Measurements from ENCODE around the gene SCRT2. TPM values are rescaled to one million over a fixed set of nuclear protein-coding genes. Genes with fewer than 3 reads are reported as not detected.

SCRT2 gene
- polyA plus RNA-seq, 1 of the 3 experiments (the other 2 are of a cell fraction), result not detected

DNA sequence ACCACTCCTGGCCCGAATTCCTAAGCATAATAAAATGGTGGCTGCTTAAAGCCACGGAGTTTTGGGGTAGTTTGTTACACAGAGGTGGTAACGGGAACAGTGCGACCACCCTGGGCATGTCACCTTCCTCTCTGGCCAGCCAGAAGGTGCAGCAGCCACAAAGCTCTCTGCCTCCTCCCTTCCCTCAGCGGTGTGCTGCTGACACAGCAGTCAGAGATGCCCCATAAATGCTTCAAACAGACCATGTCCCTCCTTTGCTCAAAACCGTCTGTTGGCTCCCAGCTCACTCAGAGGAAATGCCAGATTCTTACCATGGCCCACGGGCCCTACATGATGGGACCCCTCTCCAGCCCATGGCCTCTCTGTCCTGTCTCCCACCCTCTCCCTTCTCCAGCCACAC lies 53.4 kb downstream of the SCRT2 start:
- H3K36me3 ChIP-seq (replicated peaks in 1 of 2; ENCODE audit: control insufficient read depth in 1 of 2, insufficient read depth in 2 of 2, low read length in 1 of 2), result no peaks in the 10 kb centered on the region
- no peaks in the 10 kb centered on the region for H3K4me1 ChIP-seq (ENCODE audit: control insufficient read depth in 1 of 2, insufficient read depth in 2 of 2, low read depth in 1 of 2, low read length in 1 of 2)
- H2AFZ ChIP-seq (ENCODE audit: low read depth), result no peak overlapping the region
- H3K9me3 ChIP-seq, result no peaks in the 10 kb centered on the region
- CTCF ChIA-PET, result interaction anchor here (1.3 to 4.9 kb wide), 3 partner anchors 14 to 106 kb away, joined by 4 to 23 read pairs (median 4); no protein-coding TSS in a partner anchor
- no peak for DNase-seq
- H3K27me3 ChIP-seq (ENCODE audit: insufficient read depth), result no peaks in the 10 kb centered on the region
- H3F3A ChIP-seq (replicated peaks; ENCODE audit: insufficient read depth), result no peaks in the 10 kb centered on the region
- H4K20me1 ChIP-seq (ENCODE audit: insufficient read depth), result no peaks in the 10 kb centered on the region
- no peak overlapping the region for H3K9ac ChIP-seq
- no peak overlapping the region for H3K27ac ChIP-seq (ENCODE audit: low read depth in 2 of 2, low read length in 1 of 2)
- no peaks in the 10 kb centered on the region for H3K9me2 ChIP-seq
- H3K79me2 ChIP-seq (ENCODE audit: insufficient read depth), result no peaks in the 10 kb centered on the region
- no peak overlapping the region for H3K4me3 ChIP-seq (ENCODE audit: low read depth in 2 of 2, low read length in 1 of 2)
- WGBS (ENCODE audit: low lambda C conversion rate), result 59% methylated on average over 5 of the region's 7 CpGs
- TF ChIP-seq YY1 (IDR thresholded peaks at IDR 0.05; ENCODE audit: low read depth), result no peak
- TF ChIP-seq FOXJ3 (CRISPR knock-in tag; IDR thresholded peaks at IDR 0.05), result no peak
- no peak for TF ChIP-seq ELF1 (IDR thresholded peaks at IDR 0.05)
- TF ChIP-seq RFX5 (IDR thresholded peaks at IDR 0.05; ENCODE audit: low read length), result no peak
- no peak for TF ChIP-seq IRF3 (IDR thresholded peaks at IDR 0.05; ENCODE audit: low read depth, low read length)
- TF ChIP-seq, protein P1, sequence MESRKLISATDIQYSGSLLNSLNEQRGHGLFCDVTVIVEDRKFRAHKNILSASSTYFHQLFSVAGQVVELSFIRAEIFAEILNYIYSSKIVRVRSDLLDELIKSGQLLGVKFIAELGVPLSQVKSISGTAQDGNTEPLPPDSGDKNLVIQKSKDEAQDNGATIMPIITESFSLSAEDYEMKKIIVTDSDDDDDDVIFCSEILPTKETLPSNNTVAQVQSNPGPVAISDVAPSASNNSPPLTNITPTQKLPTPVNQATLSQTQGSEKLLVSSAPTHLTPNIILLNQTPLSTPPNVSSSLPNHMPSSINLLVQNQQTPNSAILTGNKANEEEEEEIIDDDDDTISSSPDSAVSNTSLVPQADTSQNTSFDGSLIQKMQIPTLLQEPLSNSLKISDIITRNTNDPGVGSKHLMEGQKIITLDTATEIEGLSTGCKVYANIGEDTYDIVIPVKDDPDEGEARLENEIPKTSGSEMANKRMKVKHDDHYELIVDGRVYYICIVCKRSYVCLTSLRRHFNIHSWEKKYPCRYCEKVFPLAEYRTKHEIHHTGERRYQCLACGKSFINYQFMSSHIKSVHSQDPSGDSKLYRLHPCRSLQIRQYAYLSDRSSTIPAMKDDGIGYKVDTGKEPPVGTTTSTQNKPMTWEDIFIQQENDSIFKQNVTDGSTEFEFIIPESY (IDR thresholded peaks at IDR 0.05; ENCODE audit: borderline replicate concordance, low read depth), result no peak
- TF ChIP-seq, protein P2, sequence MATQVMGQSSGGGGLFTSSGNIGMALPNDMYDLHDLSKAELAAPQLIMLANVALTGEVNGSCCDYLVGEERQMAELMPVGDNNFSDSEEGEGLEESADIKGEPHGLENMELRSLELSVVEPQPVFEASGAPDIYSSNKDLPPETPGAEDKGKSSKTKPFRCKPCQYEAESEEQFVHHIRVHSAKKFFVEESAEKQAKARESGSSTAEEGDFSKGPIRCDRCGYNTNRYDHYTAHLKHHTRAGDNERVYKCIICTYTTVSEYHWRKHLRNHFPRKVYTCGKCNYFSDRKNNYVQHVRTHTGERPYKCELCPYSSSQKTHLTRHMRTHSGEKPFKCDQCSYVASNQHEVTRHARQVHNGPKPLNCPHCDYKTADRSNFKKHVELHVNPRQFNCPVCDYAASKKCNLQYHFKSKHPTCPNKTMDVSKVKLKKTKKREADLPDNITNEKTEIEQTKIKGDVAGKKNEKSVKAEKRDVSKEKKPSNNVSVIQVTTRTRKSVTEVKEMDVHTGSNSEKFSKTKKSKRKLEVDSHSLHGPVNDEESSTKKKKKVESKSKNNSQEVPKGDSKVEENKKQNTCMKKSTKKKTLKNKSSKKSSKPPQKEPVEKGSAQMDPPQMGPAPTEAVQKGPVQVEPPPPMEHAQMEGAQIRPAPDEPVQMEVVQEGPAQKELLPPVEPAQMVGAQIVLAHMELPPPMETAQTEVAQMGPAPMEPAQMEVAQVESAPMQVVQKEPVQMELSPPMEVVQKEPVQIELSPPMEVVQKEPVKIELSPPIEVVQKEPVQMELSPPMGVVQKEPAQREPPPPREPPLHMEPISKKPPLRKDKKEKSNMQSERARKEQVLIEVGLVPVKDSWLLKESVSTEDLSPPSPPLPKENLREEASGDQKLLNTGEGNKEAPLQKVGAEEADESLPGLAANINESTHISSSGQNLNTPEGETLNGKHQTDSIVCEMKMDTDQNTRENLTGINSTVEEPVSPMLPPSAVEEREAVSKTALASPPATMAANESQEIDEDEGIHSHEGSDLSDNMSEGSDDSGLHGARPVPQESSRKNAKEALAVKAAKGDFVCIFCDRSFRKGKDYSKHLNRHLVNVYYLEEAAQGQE (IDR thresholded peaks at IDR 0.05; ENCODE audit: low read depth, low read length), result no peak
- no peak for TF ChIP-seq JUND (IDR thresholded peaks at IDR 0.05)
- no peak for TF ChIP-seq MEF2A (IDR thresholded peaks at IDR 0.05; ENCODE audit: borderline replicate concordance, low read depth)
- TF ChIP-seq TCF12 (IDR thresholded peaks at IDR 0.05), result no peak
- TF ChIP-seq FOXM1 (IDR thresholded peaks at IDR 0.05; ENCODE audit: low read depth), result no peak
- TF ChIP-seq RCOR1 (IDR thresholded peaks at IDR 0.05; ENCODE audit: low read length), result no peak
- TF ChIP-seq CHD2 (IDR thresholded peaks at IDR 0.05; ENCODE audit: low read length, partially characterized antibody), result no peak
- no peak for TF ChIP-seq RXRA (IDR thresholded peaks at IDR 0.05; ENCODE audit: borderline replicate concordance, low read depth)
- TF ChIP-seq USF1 (IDR thresholded peaks at IDR 0.05; ENCODE audit: borderline replicate concordance, low read depth), result no peak
- TF ChIP-seq, protein P3, sequence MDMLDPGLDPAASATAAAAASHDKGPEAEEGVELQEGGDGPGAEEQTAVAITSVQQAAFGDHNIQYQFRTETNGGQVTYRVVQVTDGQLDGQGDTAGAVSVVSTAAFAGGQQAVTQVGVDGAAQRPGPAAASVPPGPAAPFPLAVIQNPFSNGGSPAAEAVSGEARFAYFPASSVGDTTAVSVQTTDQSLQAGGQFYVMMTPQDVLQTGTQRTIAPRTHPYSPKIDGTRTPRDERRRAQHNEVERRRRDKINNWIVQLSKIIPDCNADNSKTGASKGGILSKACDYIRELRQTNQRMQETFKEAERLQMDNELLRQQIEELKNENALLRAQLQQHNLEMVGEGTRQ (IDR thresholded peaks at IDR 0.05; ENCODE audit: borderline replicate concordance, low read depth, low read length), result no peak
- no peak for TF ChIP-seq EZH2phosphoT487 (IDR thresholded peaks at IDR 0.05; ENCODE audit: borderline replicate concordance, low read depth)
- no peak overlapping the region for H3K4me2 ChIP-seq
- POLR2A ChIA-PET, result no interaction called here

Measured in SK-N-SH (cell line).